KMS-11 (cell line): Measurements from ENCODE around the gene CCPG1.

ENCODE experiments used
- H2AFZ ChIP-seq: fragments of 200-600 bp; sonication (generic); 2 replicates; pipeline ENCODE4 v1.6.1; 2016; ENCODE audit warnings: antibody characterized with exemption, mixed run types, low read depth
- H3K27ac ChIP-seq: fragments of 200-600 bp; sonication (generic); 2 replicates; pipeline ENCODE4 v1.6.1; 2016; ENCODE audit warnings: mild to moderate bottlenecking, mixed run types
- H3K27me3 ChIP-seq: fragments of 200-600 bp; sonication (generic); 2 replicates; pipeline ENCODE4 v1.6.1; 2017; ENCODE audit warnings: mild to moderate bottlenecking, low read depth, mixed run types, moderate library complexity; ENCODE audit not compliant: insufficient read depth
- H3K36me3 ChIP-seq: fragments of 200-600 bp; sonication (generic); 2 replicates; pipeline ENCODE4 v1.6.1; 2017; ENCODE audit warnings: mild to moderate bottlenecking, mixed run types; ENCODE audit not compliant: insufficient read depth
- H3K4me1 ChIP-seq: fragments of 200-600 bp; sonication (generic); 2 replicates; pipeline ENCODE4 v1.6.1; 2016; ENCODE audit warnings: mild to moderate bottlenecking, low read depth, mixed run types; ENCODE audit not compliant: poor library complexity, severe bottlenecking
- H3K4me2 ChIP-seq: fragments of 200-600 bp; sonication (generic); 2 replicates; pipeline ENCODE4 v1.7.0; 2016; ENCODE audit warnings: mild to moderate bottlenecking, mixed run types
- H3K4me3 ChIP-seq: fragments of 200-600 bp; sonication (generic); IDR thresholded peaks from 2 replicates; pipeline ENCODE4 v1.6.1; 2017; ENCODE audit warnings: low read depth, low read length, mixed read lengths; ENCODE audit not compliant: insufficient read depth
- H3K79me2 ChIP-seq: fragments of 200-600 bp; sonication (generic); 2 replicates; pipeline ENCODE4 v1.6.1; 2016; ENCODE audit warnings: low read depth, mixed run types; ENCODE audit not compliant: insufficient read depth
- H3K9ac ChIP-seq: fragments of 200-600 bp; sonication (generic); 2 replicates; pipeline ENCODE4 v1.6.1; 2016; ENCODE audit warnings: mild to moderate bottlenecking, mixed run types
- H4K20me1 ChIP-seq: fragments of 200-600 bp; sonication (generic); 2 replicates; pipeline ENCODE4 v1.6.1; 2016; ENCODE audit warnings: mild to moderate bottlenecking, mixed run types; ENCODE audit not compliant: insufficient read depth
- CTCF ChIP-seq: fragments of 200-600 bp; sonication (generic); conservative IDR thresholded peaks from 2 replicates; pipeline ENCODE4 v1.6.1; 2017; ENCODE audit warnings: low read depth, mild to moderate bottlenecking, antibody characterized with exemption, low read length, moderate library complexity, mixed read lengths

Gene CCPG1

GRCh38 chr15:55398243-55398642, 9.9 kb downstream of the CCPG1 start:
- no peak overlapping the region for H3K9ac ChIP-seq
- TF ChIP-seq CTCF, result no peak
- no peak overlapping the region for H3K4me2 ChIP-seq
- H4K20me1 ChIP-seq, result no peaks in the 10 kb centered on the region
- no peaks in the 10 kb centered on the region for H3K27me3 ChIP-seq
- no peaks in the 10 kb centered on the region for H3K36me3 ChIP-seq
- H2AFZ ChIP-seq, result no peak overlapping the region
- no peak overlapping the region for H3K4me3 ChIP-seq
- H3K79me2 ChIP-seq, result peaks cover 57% of the 10 kb centered on the region
- no peak overlapping the region for H3K27ac ChIP-seq
- H3K4me1 ChIP-seq, result peaks cover 29% of the 10 kb centered on the region

- peaks cover 11% of the 10 kb centered on the region for H3K4me1 ChIP-seq
- no peak for TF ChIP-seq CTCF
- no peak overlapping the region for H3K4me3 ChIP-seq
- no peak overlapping the region for H2AFZ ChIP-seq
- no peak overlapping the region for H3K4me2 ChIP-seq
- no peak overlapping the region for H3K9ac ChIP-seq
- peaks cover 38% of the 10 kb centered on the region; the same call in 1 of the 2 replicates for H3K79me2 ChIP-seq
- H3K36me3 ChIP-seq, result no peaks in the 10 kb centered on the region
- H3K27me3 ChIP-seq, result no peaks in the 10 kb centered on the region
- H4K20me1 ChIP-seq, result no peaks in the 10 kb centered on the region
- no peak overlapping the region for H3K27ac ChIP-seq
Measured at GRCh38 chr15:55394694-55395093, 13.5 kb downstream of the CCPG1 start.

GRCh38 chr15:55389264-55389607, 18.9 kb downstream of the CCPG1 start:
- Histone ChIP-seq H3K4me2 (no peak overlapping the region), H3K79me2 (peaks cover 16% of the 10 kb centered on the region; the same call in 1 of the 2 replicates), H3K9ac (no peak overlapping the region), H3K36me3 (no peaks in the 10 kb centered on the region; the same call in 1 of the 2 replicates), H4K20me1 (no peaks in the 10 kb centered on the region), H3K4me3 (no peak overlapping the region), H3K27ac (no peak overlapping the region), H3K27me3 (no peaks in the 10 kb centered on the region), H3K4me1 (peaks cover 28% of the 10 kb centered on the region), H2AFZ (no peak overlapping the region)
- no peak for TF ChIP-seq CTCF

GRCh38 chr15:55387027-55387426, 21.1 kb downstream of the CCPG1 start:
- H3K79me2 ChIP-seq, result peaks cover 10% of the 10 kb centered on the region; the same call in 1 of the 2 replicates
- no peak overlapping the region for H3K9ac ChIP-seq
- no peaks in the 10 kb centered on the region for H3K27me3 ChIP-seq
- TF ChIP-seq CTCF, result no peak
- H3K4me3 ChIP-seq, result no peak overlapping the region
- H4K20me1 ChIP-seq, result no peaks in the 10 kb centered on the region
- no peaks in the 10 kb centered on the region; the same call in 1 of the 2 replicates for H3K36me3 ChIP-seq
- no peak overlapping the region for H3K4me2 ChIP-seq
- H3K27ac ChIP-seq, result no peak overlapping the region
- peaks cover 28% of the 10 kb centered on the region for H3K4me1 ChIP-seq
- no peak overlapping the region for H2AFZ ChIP-seq

GRCh38 chr15:55383687-55384086, 24.5 kb downstream of the CCPG1 start:
- TF ChIP-seq CTCF, result no peak
- no peak overlapping the region for H3K4me3 ChIP-seq
- no peaks in the 10 kb centered on the region for H3K79me2 ChIP-seq
- no peaks in the 10 kb centered on the region for H4K20me1 ChIP-seq
- H3K27ac ChIP-seq, result no peak overlapping the region
- H2AFZ ChIP-seq, result no peak overlapping the region
- H3K4me2 ChIP-seq, result no peak overlapping the region
- H3K36me3 ChIP-seq, result no peaks in the 10 kb centered on the region; the same call in 1 of the 2 replicates
- H3K27me3 ChIP-seq, result no peaks in the 10 kb centered on the region
- H3K9ac ChIP-seq, result no peak overlapping the region
- peaks cover 7% of the 10 kb centered on the region for H3K4me1 ChIP-seq
